KMS-11 (cell line): ENCODE results near the gene PCTP.

ENCODE experiments used
- H2AFZ ChIP-seq: fragments of 200-600 bp; sonication (generic); 2 replicates; pipeline ENCODE4 v1.6.1; 2016; ENCODE audit warnings: antibody characterized with exemption, mixed run types, low read depth
- H3K27ac ChIP-seq: fragments of 200-600 bp; sonication (generic); 2 replicates; pipeline ENCODE4 v1.6.1; 2016; ENCODE audit warnings: mild to moderate bottlenecking, mixed run types
- H3K27me3 ChIP-seq: fragments of 200-600 bp; sonication (generic); 2 replicates; pipeline ENCODE4 v1.6.1; 2017; ENCODE audit warnings: mild to moderate bottlenecking, low read depth, mixed run types, moderate library complexity; ENCODE audit not compliant: insufficient read depth
- H3K36me3 ChIP-seq: fragments of 200-600 bp; sonication (generic); 2 replicates; pipeline ENCODE4 v1.6.1; 2017; ENCODE audit warnings: mild to moderate bottlenecking, mixed run types; ENCODE audit not compliant: insufficient read depth
- H3K4me1 ChIP-seq: fragments of 200-600 bp; sonication (generic); 2 replicates; pipeline ENCODE4 v1.6.1; 2016; ENCODE audit warnings: mild to moderate bottlenecking, low read depth, mixed run types; ENCODE audit not compliant: poor library complexity, severe bottlenecking
- H3K4me2 ChIP-seq: fragments of 200-600 bp; sonication (generic); 2 replicates; pipeline ENCODE4 v1.7.0; 2016; ENCODE audit warnings: mild to moderate bottlenecking, mixed run types
- H3K4me3 ChIP-seq: fragments of 200-600 bp; sonication (generic); IDR thresholded peaks from 2 replicates; pipeline ENCODE4 v1.6.1; 2017; ENCODE audit warnings: low read depth, low read length, mixed read lengths; ENCODE audit not compliant: insufficient read depth
- H3K79me2 ChIP-seq: fragments of 200-600 bp; sonication (generic); 2 replicates; pipeline ENCODE4 v1.6.1; 2016; ENCODE audit warnings: low read depth, mixed run types; ENCODE audit not compliant: insufficient read depth
- H3K9ac ChIP-seq: fragments of 200-600 bp; sonication (generic); 2 replicates; pipeline ENCODE4 v1.6.1; 2016; ENCODE audit warnings: mild to moderate bottlenecking, mixed run types
- H4K20me1 ChIP-seq: fragments of 200-600 bp; sonication (generic); 2 replicates; pipeline ENCODE4 v1.6.1; 2016; ENCODE audit warnings: mild to moderate bottlenecking, mixed run types; ENCODE audit not compliant: insufficient read depth
- CTCF ChIP-seq: fragments of 200-600 bp; sonication (generic); conservative IDR thresholded peaks from 2 replicates; pipeline ENCODE4 v1.6.1; 2017; ENCODE audit warnings: low read depth, mild to moderate bottlenecking, antibody characterized with exemption, low read length, moderate library complexity, mixed read lengths

Gene PCTP

GRCh38 chr17:55785181-55785580 lies 34.3 kb downstream of the PCTP start:
- Histone ChIP-seq H2AFZ (no peak overlapping the region), H3K4me2 (no peak overlapping the region), H4K20me1 (no peaks in the 10 kb centered on the region), H3K79me2 (no peaks in the 10 kb centered on the region), H3K4me3 (no peak overlapping the region), H3K27ac (no peak overlapping the region), H3K27me3 (no peaks in the 10 kb centered on the region), H3K36me3 (no peaks in the 10 kb centered on the region), H3K9ac (no peak overlapping the region), H3K4me1 (no peaks in the 10 kb centered on the region)
- no peak for TF ChIP-seq CTCF

- no peak overlapping the region for H3K9ac ChIP-seq
- no peak for TF ChIP-seq CTCF
- no peaks in the 10 kb centered on the region for H3K36me3 ChIP-seq
- H3K4me3 ChIP-seq = no peak overlapping the region
- no peak overlapping the region for H3K4me2 ChIP-seq
- H2AFZ ChIP-seq = no peak overlapping the region
- no peaks in the 10 kb centered on the region for H3K4me1 ChIP-seq
- H4K20me1 ChIP-seq = no peaks in the 10 kb centered on the region
- no peak overlapping the region for H3K27ac ChIP-seq
- H3K27me3 ChIP-seq = no peaks in the 10 kb centered on the region
- H3K79me2 ChIP-seq = no peaks in the 10 kb centered on the region
Observed at GRCh38 chr17:55793272-55793671, 42.4 kb downstream of the PCTP start.

GRCh38 chr17:55794725-55795482 lies 44.1 kb downstream of the PCTP start:
- Histone ChIP-seq H3K4me2 (no peak overlapping the region), H3K79me2 (no peaks in the 10 kb centered on the region), H3K27ac (no peak overlapping the region), H3K27me3 (no peaks in the 10 kb centered on the region), H4K20me1 (no peaks in the 10 kb centered on the region), H3K9ac (no peak overlapping the region), H3K4me1 (no peaks in the 10 kb centered on the region), H2AFZ (no peak overlapping the region), H3K36me3 (no peaks in the 10 kb centered on the region), H3K4me3 (no peak overlapping the region)
- no peak for TF ChIP-seq CTCF

- Histone ChIP-seq H3K79me2 (no peaks in the 10 kb centered on the region), H4K20me1 (no peaks in the 10 kb centered on the region), H2AFZ (no peak overlapping the region), H3K27me3 (no peaks in the 10 kb centered on the region), H3K36me3 (no peaks in the 10 kb centered on the region), H3K27ac (no peak overlapping the region), H3K4me1 (no peaks in the 10 kb centered on the region), H3K9ac (no peak overlapping the region), H3K4me2 (no peak overlapping the region), H3K4me3 (no peak overlapping the region)
- no peak for TF ChIP-seq CTCF
Observed at GRCh38 chr17:55806745-55807495, 56.1 kb downstream of the PCTP start.
